Activated CD4-positive, alpha-beta T cell treated with anti-CD3 and anti-CD28 coated beads for 36 hours (primary cell): ENCODE measurements around the gene PPP4R3B. TPM values are rescaled to one million over a fixed set of nuclear protein-coding genes. Genes with fewer than 3 reads are reported as not detected.

Experiments
- ATAC-seq: fragments of 200-7000 bp; cut with Tn5 transposase; one replicate; pipeline ENCODE4 v1.10.0; 2021; ENCODE audit warnings: mild to moderate bottlenecking, moderate library complexity
- CTCF ChIA-PET: fragments of 350-600 bp; sonication (Branson Sonifier 250); formaldehyde crosslinking; loops from one replicate; lab custom pipeline; 2021; ENCODE audit warnings: antibody characterized with exemption; lab: Charles Lee
- POLR2A ChIA-PET: fragments of 350-600 bp; sonication (Branson Sonifier 250); formaldehyde crosslinking; loops from one replicate; lab custom pipeline; 2021; ENCODE audit warnings: antibody characterized with exemption, inconsistent platforms; lab: Charles Lee
- DNase-seq: peaks from one replicate; pipeline ENCODE4 v3.0.0-alpha.2; 2020
- H3K27ac Mint-ChIP-seq: one replicate; pipeline ENCODE4 v1.8.0; 2021; ENCODE audit warnings: mixed read lengths
- H3K27me3 Mint-ChIP-seq: one replicate; pipeline ENCODE4 v1.8.0; 2021; ENCODE audit warnings: mixed read lengths
- H3K36me3 Mint-ChIP-seq: one replicate; pipeline ENCODE4 v1.8.0; 2021; ENCODE audit warnings: low read depth, mixed read lengths
- H3K4me1 Mint-ChIP-seq: one replicate; pipeline ENCODE4 v1.8.0; 2021; ENCODE audit warnings: mixed read lengths
- H3K4me3 Mint-ChIP-seq: one replicate; pipeline ENCODE4 v1.8.0; 2021; ENCODE audit warnings: mild to moderate bottlenecking, moderate library complexity, mixed read lengths
- H3K9me3 Mint-ChIP-seq: one replicate; pipeline ENCODE4 v1.8.0; 2021; ENCODE audit warnings: low read depth, mixed read lengths
- intact Hi-C, 2 experiments: fragments of 100-400 bp; cut with DNase I in 1 of 2; cut with micrococcal nuclease in 1 of 2; formaldehyde crosslinking; loops; one replicate each; pipeline versions ENCODE4 v1.14.2 to v1.15.1; 2022 to 2024; cut with DNase I, micrococcal nuclease
- total RNA-seq, 2 experiments: library from RNA; stranded (reverse); gene quantifications; one replicate each; pipeline ENCODE4 v1.2.3, GENCODE V29; 2021

PPP4R3B gene
- total RNA-seq, result 10 to 100 TPM; 67.5 to 74.1 TPM

GRCh38 chr2:55617175-55618024 lies at the start of gene PPP4R3B:
Gene PPP4R3B, minus strand, starts transcription at chr2:55617622. Its CDS starts 337 bp downstream, at chr2:55617285.
- ChIA-PET CTCF (interaction anchor here (0.5 to 0.7 kb wide), 3 partner anchors 93 to 952 kb away, joined by 3 read pairs; no protein-coding TSS in a partner anchor), POLR2A (interaction anchor here (0.5 to 2.6 kb wide), 4 partner anchors 17 to 393 kb away, joined by 3 to 15 read pairs (median 6); partner anchors contain the start of gene CFAP36)
- intact Hi-C loops, result loop anchor here (1.0 to 10.0 kb wide), 19 partner anchors 27 to 1850 kb away; partner anchors contain the start of genes CFAP36 (in 2 of the 2), CLHC1 (in 2 of the 2), EML6 (in 2 of the 2) and PNPT1 (in 2 of the 2)
- DNase-seq (peak; percentile 99), ATAC-seq (peak; percentile 87)
- H3K4me1 Mint-ChIP-seq, result peaks cover 27% of the 10 kb centered on the region
- H3K27me3 Mint-ChIP-seq, result no peaks in the 10 kb centered on the region
- H3K9me3 Mint-ChIP-seq, result no peaks in the 10 kb centered on the region
- peaks cover 33% of the 10 kb centered on the region for H3K36me3 Mint-ChIP-seq
- H3K27ac Mint-ChIP-seq, result no peak within 1 kb of the TSS
- no peak within 1 kb of the TSS for H3K4me3 Mint-ChIP-seq

- ChIA-PET CTCF (no interaction called here), POLR2A (no interaction called here)
- Mint-ChIP-seq H3K27me3 (no peaks in the 10 kb centered on the region), H3K4me1 (no peaks in the 10 kb centered on the region), H3K36me3 (peaks cover 48% of the 10 kb centered on the region), H3K9me3 (no peaks in the 10 kb centered on the region), H3K27ac (no peak overlapping the region), H3K4me3 (no peak overlapping the region)
- intact Hi-C loops, result loop anchor here in 1 of 2 experiments (5.0 kb wide), 1 partner anchor 1956 kb away; no protein-coding TSS in a partner anchor
- no peak for DNase-seq
- no peak for ATAC-seq
These were observed 35.8 kb upstream of the PPP4R3B start for GRCh38 chr2:55653255-55653654.

- CTCF ChIA-PET, result no interaction called here
- H3K4me1 Mint-ChIP-seq, result no peaks in the 10 kb centered on the region
These were observed 31.8 kb upstream of the PPP4R3B start for GRCh38 chr2:55649211-55649610.

DNA sequence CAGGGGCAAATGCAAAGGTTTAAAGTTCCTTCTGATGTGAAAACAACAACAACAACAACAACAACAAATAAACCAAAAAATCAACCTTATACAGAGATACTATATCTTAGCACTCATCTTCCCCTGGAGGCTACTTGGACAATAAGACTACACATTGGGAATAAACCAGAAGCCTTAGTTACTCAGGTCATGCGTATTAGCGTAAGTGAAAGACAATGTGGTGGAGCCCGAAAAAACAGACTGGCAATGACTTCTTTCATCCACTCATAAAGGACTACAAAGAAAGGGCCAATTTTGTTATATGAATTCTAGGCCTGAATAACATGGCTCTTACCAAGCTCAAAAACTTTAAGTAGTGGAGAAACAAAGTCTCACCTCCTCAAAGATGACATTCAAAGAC lies 19.4 kb upstream of the PPP4R3B start:
- DNase-seq, result no peak
- no peaks in the 10 kb centered on the region for H3K4me1 Mint-ChIP-seq
- no peaks in the 10 kb centered on the region for H3K27me3 Mint-ChIP-seq
- H3K27ac Mint-ChIP-seq, result no peak overlapping the region
- CTCF ChIA-PET, result no interaction called here
- POLR2A ChIA-PET, result no interaction called here
- H3K4me3 Mint-ChIP-seq, result no peak overlapping the region
- H3K36me3 Mint-ChIP-seq, result peaks cover 49% of the 10 kb centered on the region
- no peaks in the 10 kb centered on the region for H3K9me3 Mint-ChIP-seq
- intact Hi-C loops, result no loop called here
- no peak for ATAC-seq

More at GRCh38 chr2:55649211-55649610, 31.8 kb upstream of the PPP4R3B start:
- no peak for ATAC-seq
- Mint-ChIP-seq H3K27ac (no peak overlapping the region), H3K27me3 (no peaks in the 10 kb centered on the region), H3K36me3 (peaks cover 37% of the 10 kb centered on the region), H3K4me3 (no peak overlapping the region), H3K9me3 (no peaks in the 10 kb centered on the region)
- intact Hi-C loops, result no loop called here
- POLR2A ChIA-PET, result no interaction called here
- DNase-seq, result no peak

DNA sequence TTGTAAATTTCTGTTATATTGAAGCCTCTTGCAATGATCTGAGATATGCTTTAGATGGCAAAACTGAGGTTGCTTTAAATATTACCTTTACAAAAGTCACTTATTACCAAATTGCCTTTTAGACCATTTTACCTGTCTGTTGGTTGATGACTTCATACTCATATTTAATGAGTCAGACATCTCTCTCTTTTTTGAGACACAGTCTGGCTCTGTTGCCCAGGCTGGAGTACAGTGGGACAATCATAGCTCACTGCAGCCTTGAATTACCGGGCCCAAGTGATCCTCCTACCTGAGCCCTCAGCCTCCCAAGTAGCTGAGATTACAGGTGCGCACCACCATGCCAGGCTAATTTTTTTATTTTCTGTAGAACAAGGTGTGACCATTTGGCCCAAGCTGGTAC lies 11.5 kb upstream of the PPP4R3B start:
- H3K27ac Mint-ChIP-seq, result no peak overlapping the region
- ATAC-seq (no peak), DNase-seq (no peak)
- H3K9me3 Mint-ChIP-seq, result no peaks in the 10 kb centered on the region
- peaks cover 40% of the 10 kb centered on the region for H3K36me3 Mint-ChIP-seq
- intact Hi-C loops, result no loop called here
- ChIA-PET POLR2A (no interaction called here), CTCF (no interaction called here)
- peaks cover 23% of the 10 kb centered on the region for H3K4me1 Mint-ChIP-seq
- H3K27me3 Mint-ChIP-seq, result no peaks in the 10 kb centered on the region
- H3K4me3 Mint-ChIP-seq, result no peak overlapping the region

GRCh38 chr2:55627915-55628314 lies 10.5 kb upstream of the PPP4R3B start:
- no peak overlapping the region for H3K27ac Mint-ChIP-seq
- no peak overlapping the region for H3K4me3 Mint-ChIP-seq
- DNase-seq (no peak), ATAC-seq (no peak)
- peaks cover 33% of the 10 kb centered on the region for H3K4me1 Mint-ChIP-seq
- H3K27me3 Mint-ChIP-seq, result no peaks in the 10 kb centered on the region
- H3K36me3 Mint-ChIP-seq, result peaks cover 39% of the 10 kb centered on the region
- CTCF ChIA-PET, result no interaction called here
- H3K9me3 Mint-ChIP-seq, result no peaks in the 10 kb centered on the region
- POLR2A ChIA-PET, result no interaction called here
- intact Hi-C loops, result no loop called here

DNA sequence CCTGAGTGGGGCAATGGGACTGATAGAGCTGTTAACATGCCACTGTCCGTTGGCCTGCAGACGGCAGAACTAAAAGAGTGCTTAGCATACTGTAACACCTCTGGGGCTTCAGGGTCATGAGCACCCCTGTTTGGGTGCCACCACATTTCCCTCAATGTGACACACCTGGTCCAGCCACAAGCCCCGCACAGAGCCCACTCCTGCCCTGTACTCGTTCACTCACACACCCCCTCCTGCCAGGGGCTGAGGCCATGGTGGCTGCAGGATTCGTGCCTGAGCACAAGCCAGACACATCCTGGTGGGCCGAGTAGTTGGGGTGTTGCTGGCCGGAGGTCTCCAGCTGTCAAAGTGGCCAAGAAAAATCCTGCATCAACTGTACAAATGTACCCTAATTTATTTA lies 4.4 kb upstream of the PPP4R3B start:
- intact Hi-C loops, result no loop called here
- Mint-ChIP-seq H3K27ac (no peak overlapping the region), H3K4me3 (no peak overlapping the region)

GRCh38 chr2:55620123-55620779 lies 2.8 kb upstream of the PPP4R3B start:
- ChIA-PET CTCF (interaction anchor here (0.6 to 1.0 kb wide), 5 partner anchors 10 to 1853 kb away, joined by 3 to 4 read pairs (median 3); no protein-coding TSS in a partner anchor), POLR2A (interaction anchor here (1.0 kb wide), 1 partner anchor 101 kb away, joined by 3 read pairs; the partner anchor contains the start of gene CFAP36)
- peak overlapping the region; percentile 40 for H3K27ac Mint-ChIP-seq
- H3K4me1 Mint-ChIP-seq, result peaks cover 30% of the 10 kb centered on the region
- intact Hi-C loops, result no loop called here
- H3K9me3 Mint-ChIP-seq, result no peaks in the 10 kb centered on the region
- no peaks in the 10 kb centered on the region for H3K27me3 Mint-ChIP-seq
- H3K4me3 Mint-ChIP-seq, result no peak overlapping the region
- DNase-seq (peak; percentile 43), ATAC-seq (no peak)
- peaks cover 27% of the 10 kb centered on the region for H3K36me3 Mint-ChIP-seq

More for the DNA sequence above, 4.4 kb upstream of the PPP4R3B start:
- CTCF ChIA-PET, result no interaction called here
- ATAC-seq (no peak), DNase-seq (no peak)
- H3K4me1 Mint-ChIP-seq, result peaks cover 36% of the 10 kb centered on the region
- POLR2A ChIA-PET, result no interaction called here
- H3K27me3 Mint-ChIP-seq, result no peaks in the 10 kb centered on the region
- H3K36me3 Mint-ChIP-seq, result peaks cover 32% of the 10 kb centered on the region
- H3K9me3 Mint-ChIP-seq, result no peaks in the 10 kb centered on the region

DNA sequence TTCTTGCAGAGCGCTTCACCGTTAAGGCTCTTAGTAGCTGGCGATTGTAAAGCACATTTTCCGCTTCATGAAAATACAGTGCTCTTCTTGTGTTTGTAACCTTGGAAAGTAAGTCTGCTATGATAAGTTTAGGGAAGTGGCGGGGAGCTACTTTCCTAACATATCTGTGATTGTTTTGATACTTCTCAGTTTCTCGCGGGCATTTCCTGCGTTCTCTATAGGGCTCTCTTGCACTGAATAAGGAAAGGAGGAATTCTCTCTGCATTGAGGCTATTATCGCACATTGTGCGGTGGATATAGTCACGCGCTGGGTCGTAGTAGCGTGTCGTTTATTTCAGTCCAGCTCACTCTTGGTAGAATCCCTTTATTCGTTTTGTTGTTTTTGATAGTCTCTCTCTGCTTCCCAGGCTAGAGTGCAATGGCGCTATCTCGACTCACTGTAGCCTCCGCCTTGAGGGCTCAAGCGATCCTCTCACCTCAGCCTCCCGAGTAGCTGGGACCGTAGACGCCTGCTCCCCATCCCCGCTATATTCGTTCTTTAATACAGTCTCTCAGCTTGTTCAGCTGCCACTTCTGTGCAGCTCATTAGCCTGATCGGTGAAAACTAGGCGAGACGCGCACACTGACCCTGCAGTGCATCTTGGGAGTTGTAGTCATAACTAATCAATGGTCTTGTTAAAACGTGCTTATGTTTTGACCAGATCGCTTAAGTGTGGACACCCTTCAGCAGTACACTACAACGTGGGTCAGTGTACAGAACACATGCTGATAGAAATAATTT lies 1.0 kb upstream of the PPP4R3B start:
- H3K9me3 Mint-ChIP-seq, result no peaks in the 10 kb centered on the region
- H3K4me3 Mint-ChIP-seq, result no peak overlapping the region
- CTCF ChIA-PET, result interaction anchor here (0.7 kb wide), 2 partner anchors 60 to 348 kb away, joined by 3 to 4 read pairs; no protein-coding TSS in a partner anchor
- POLR2A ChIA-PET, result interaction anchor here (0.5 to 2.6 kb wide), 4 partner anchors 18 to 1014 kb away, joined by 3 to 15 read pairs (median 6); partner anchors contain the start of gene CFAP36
- DNase-seq (peak; percentile 73), ATAC-seq (peak; percentile 8)
- H3K36me3 Mint-ChIP-seq, result peaks cover 32% of the 10 kb centered on the region
- intact Hi-C loops, result loop anchor here (1.0 to 10.0 kb wide), 9 partner anchors 36 to 1851 kb away; partner anchors contain the start of genes EML6 (in 2 of the 2), ASB3 (in 1 of the 2), CHAC2 (in 1 of the 2) and ERLEC1 (in 1 of the 2)
- no peak overlapping the region for H3K27ac Mint-ChIP-seq
- H3K27me3 Mint-ChIP-seq, result no peaks in the 10 kb centered on the region
- peaks cover 34% of the 10 kb centered on the region for H3K4me1 Mint-ChIP-seq

DNA sequence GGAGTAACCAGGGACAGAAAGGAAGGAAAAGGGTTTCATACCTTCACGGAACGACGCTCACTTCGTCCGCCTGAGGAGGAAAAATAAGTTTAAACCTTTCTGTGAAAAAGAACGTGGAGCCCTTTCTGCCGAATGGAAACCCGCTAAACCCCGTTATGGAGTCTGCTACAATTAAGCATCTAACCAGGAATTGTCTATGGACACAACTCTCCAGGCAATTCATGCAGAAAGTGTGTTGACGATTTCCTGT lies 528 bp upstream of the PPP4R3B start:
- Mint-ChIP-seq H3K36me3 (peaks cover 35% of the 10 kb centered on the region), H3K27me3 (no peaks in the 10 kb centered on the region), H3K4me1 (peaks cover 31% of the 10 kb centered on the region), H3K9me3 (no peaks in the 10 kb centered on the region), H3K4me3 (no peak overlapping the region), H3K27ac (no peak overlapping the region)
- ChIA-PET CTCF (interaction anchor here (0.7 kb wide), 1 partner anchor 347 kb away, joined by 3 read pairs; no protein-coding TSS in a partner anchor), POLR2A (interaction anchor here (0.5 to 2.6 kb wide), 4 partner anchors 17 to 394 kb away, joined by 3 to 15 read pairs (median 6); partner anchors contain the start of gene CFAP36)
- ATAC-seq (no peak), DNase-seq (no peak)
- intact Hi-C loops, result loop anchor here (1.0 to 10.0 kb wide), 9 partner anchors 36 to 1851 kb away; partner anchors contain the start of genes EML6 (in 2 of the 2), ASB3 (in 1 of the 2), CHAC2 (in 1 of the 2) and ERLEC1 (in 1 of the 2)
